ENCODE measurements around the gene GDF2. TPM values are rescaled to one million over a fixed set of nuclear protein-coding genes. Genes with fewer than 3 reads are reported as not detected.

Gene GDF2
- total RNA-seq, 1 experiment from 2014 or later, result not detected

DNA sequence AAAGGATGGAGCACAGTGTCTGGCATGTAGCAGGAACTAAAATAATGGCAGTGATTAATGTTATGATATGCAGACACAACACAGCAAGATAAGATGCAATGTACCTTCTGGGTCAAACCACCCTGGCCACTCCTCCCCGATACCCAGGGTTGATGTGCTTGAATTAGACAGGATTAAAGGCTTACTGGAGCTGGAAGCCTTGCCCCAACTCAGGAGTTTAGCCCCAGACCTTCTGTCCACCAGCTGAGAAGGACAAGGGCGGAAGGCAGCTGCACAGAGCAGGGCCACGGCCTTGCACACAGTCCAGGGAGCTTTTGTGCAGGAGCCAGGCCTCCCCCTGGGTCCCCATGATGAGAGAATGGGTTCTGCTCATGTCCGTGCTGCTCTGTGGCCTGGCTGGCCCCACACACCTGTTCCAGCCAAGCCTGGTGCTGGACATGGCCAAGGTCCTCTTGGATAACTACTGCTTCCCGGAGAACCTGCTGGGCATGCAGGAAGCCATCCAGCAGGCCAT lies 25.9 kb downstream of the GDF2 start, which contains the start of gene RBP3:
RBP3 (plus strand) TSS at position 226 of the 514 bp plus-strand sequence; CDS start at position 348, 122 bp downstream.
- Histone ChIP-seq H3K4me3 (ENCODE audit: low read depth, low read length, poor library complexity, severe bottlenecking) (no peak within 1 kb of the TSS), H3K27me3 (replicated peaks; ENCODE audit: insufficient read depth, low read depth, low read length, poor library complexity) (no peaks in the 10 kb centered on the region), H3K27ac (ENCODE audit: low read depth, low read length, poor library complexity, severe bottlenecking) (no peak within 1 kb of the TSS), H3K36me3 (ENCODE audit: insufficient read depth, low read length, poor library complexity, severe bottlenecking) (no peaks in the 10 kb centered on the region), H3K4me1 (ENCODE audit: insufficient read depth, low read length, poor library complexity, severe bottlenecking) (no peaks in the 10 kb centered on the region), H3K9me3 (ENCODE audit: low read depth, low read length, poor library complexity, severe bottlenecking) (no peaks in the 10 kb centered on the region)
- no peak for TF ChIP-seq EZH2 (IDR thresholded peaks at IDR 0.05; ENCODE audit: borderline replicate concordance, low read depth, low read length, poor library complexity, severe bottlenecking)
- TF ChIP-seq, protein P1, sequence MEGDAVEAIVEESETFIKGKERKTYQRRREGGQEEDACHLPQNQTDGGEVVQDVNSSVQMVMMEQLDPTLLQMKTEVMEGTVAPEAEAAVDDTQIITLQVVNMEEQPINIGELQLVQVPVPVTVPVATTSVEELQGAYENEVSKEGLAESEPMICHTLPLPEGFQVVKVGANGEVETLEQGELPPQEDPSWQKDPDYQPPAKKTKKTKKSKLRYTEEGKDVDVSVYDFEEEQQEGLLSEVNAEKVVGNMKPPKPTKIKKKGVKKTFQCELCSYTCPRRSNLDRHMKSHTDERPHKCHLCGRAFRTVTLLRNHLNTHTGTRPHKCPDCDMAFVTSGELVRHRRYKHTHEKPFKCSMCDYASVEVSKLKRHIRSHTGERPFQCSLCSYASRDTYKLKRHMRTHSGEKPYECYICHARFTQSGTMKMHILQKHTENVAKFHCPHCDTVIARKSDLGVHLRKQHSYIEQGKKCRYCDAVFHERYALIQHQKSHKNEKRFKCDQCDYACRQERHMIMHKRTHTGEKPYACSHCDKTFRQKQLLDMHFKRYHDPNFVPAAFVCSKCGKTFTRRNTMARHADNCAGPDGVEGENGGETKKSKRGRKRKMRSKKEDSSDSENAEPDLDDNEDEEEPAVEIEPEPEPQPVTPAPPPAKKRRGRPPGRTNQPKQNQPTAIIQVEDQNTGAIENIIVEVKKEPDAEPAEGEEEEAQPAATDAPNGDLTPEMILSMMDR (conservative IDR thresholded peaks at IDR 0.05; ENCODE audit: low read depth, low read length), result no peak
- CTCF ChIA-PET, result no interaction called here
- no peak for DNase-seq (ENCODE audit: low spot score)
- no TSS peak for BruUV-seq (replicated peaks)
- intact Hi-C loops (cut with micrococcal nuclease; ENCODE audit: unreplicated experiment), result no loop called here
- POLR2A ChIA-PET (ENCODE audit: low non-redundant PET), result no interaction called here

DNA sequence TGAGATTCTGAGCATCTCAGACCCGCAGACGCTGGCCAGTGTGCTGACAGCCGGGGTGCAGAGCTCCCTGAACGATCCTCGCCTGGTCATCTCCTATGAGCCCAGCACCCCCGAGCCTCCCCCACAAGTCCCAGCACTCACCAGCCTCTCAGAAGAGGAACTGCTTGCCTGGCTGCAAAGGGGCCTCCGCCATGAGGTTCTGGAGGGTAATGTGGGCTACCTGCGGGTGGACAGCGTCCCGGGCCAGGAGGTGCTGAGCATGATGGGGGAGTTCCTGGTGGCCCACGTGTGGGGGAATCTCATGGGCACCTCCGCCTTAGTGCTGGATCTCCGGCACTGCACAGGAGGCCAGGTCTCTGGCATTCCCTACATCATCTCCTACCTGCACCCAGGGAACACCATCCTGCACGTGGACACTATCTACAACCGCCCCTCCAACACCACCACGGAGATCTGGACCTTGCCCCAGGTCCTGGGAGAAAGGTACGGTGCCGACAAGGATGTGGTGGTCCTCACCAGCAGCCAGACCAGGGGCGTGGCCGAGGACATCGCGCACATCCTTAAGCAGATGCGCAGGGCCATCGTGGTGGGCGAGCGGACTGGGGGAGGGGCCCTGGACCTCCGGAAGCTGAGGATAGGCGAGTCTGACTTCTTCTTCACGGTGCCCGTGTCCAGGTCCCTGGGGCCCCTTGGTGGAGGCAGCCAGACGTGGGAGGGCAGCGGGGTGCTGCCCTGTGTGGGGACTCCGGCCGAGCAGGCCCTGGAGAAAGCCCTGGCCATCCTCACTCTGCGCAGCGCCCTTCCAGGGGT lies 26.6 kb downstream of the GDF2 start:
- Histone ChIP-seq H3K9me3 (ENCODE audit: low read depth, low read length, poor library complexity, severe bottlenecking) (no peaks in the 10 kb centered on the region), H3K27me3 (replicated peaks; ENCODE audit: insufficient read depth, low read depth, low read length, poor library complexity) (no peaks in the 10 kb centered on the region), H3K36me3 (ENCODE audit: insufficient read depth, low read length, poor library complexity, severe bottlenecking) (no peaks in the 10 kb centered on the region), H3K27ac (ENCODE audit: low read depth, low read length, poor library complexity, severe bottlenecking) (no peak overlapping the region), H3K4me1 (ENCODE audit: insufficient read depth, low read length, poor library complexity, severe bottlenecking) (no peaks in the 10 kb centered on the region), H3K4me3 (ENCODE audit: low read depth, low read length, poor library complexity, severe bottlenecking) (no peak overlapping the region)
- no TSS peak for BruUV-seq (replicated peaks)
- ChIA-PET CTCF (no interaction called here), POLR2A (ENCODE audit: low non-redundant PET) (no interaction called here)
- intact Hi-C loops (cut with micrococcal nuclease; ENCODE audit: unreplicated experiment), result no loop called here
- DNase-seq (ENCODE audit: low spot score), result no peak
- no peak for TF ChIP-seq EZH2 (IDR thresholded peaks at IDR 0.05; ENCODE audit: borderline replicate concordance, low read depth, low read length, poor library complexity, severe bottlenecking)
- TF ChIP-seq, protein P1 (conservative IDR thresholded peaks at IDR 0.05; ENCODE audit: low read depth, low read length), result no peak

GRCh38 chr10:47349516-47349915 lies 27.3 kb downstream of the GDF2 start:
- H3K4me1 ChIP-seq (ENCODE audit: insufficient read depth, low read length, poor library complexity, severe bottlenecking), result no peaks in the 10 kb centered on the region
- ChIA-PET CTCF (no interaction called here), POLR2A (ENCODE audit: low non-redundant PET) (no interaction called here)
- TF ChIP-seq, protein P1 (conservative IDR thresholded peaks at IDR 0.05; ENCODE audit: low read depth, low read length), result no peak
- no peak for TF ChIP-seq EZH2 (IDR thresholded peaks at IDR 0.05; ENCODE audit: borderline replicate concordance, low read depth, low read length, poor library complexity, severe bottlenecking)
- H3K4me3 ChIP-seq (ENCODE audit: low read depth, low read length, poor library complexity, severe bottlenecking), result no peak overlapping the region
- H3K27ac ChIP-seq (ENCODE audit: low read depth, low read length, poor library complexity, severe bottlenecking), result no peak overlapping the region
- no peaks in the 10 kb centered on the region for H3K27me3 ChIP-seq (replicated peaks; ENCODE audit: insufficient read depth, low read depth, low read length, poor library complexity)
- no TSS peak for BruUV-seq (replicated peaks)
- no peaks in the 10 kb centered on the region for H3K36me3 ChIP-seq (ENCODE audit: insufficient read depth, low read length, poor library complexity, severe bottlenecking)
- DNase-seq (ENCODE audit: low spot score), result no peak
- intact Hi-C loops (cut with micrococcal nuclease; ENCODE audit: unreplicated experiment), result no loop called here
- H3K9me3 ChIP-seq (ENCODE audit: low read depth, low read length, poor library complexity, severe bottlenecking), result no peaks in the 10 kb centered on the region
